GM18508 (cell line): ENCODE measurements around the gene EPHA7.

ENCODE experiments used
- ATAC-seq: cut with Tn5 transposase; IDR thresholded peaks from one replicate; pipeline ENCODE4 v1.9.1; 2021; ENCODE audit warnings: moderate number of reproducible peaks; ENCODE audit not compliant: insufficient read depth, unreplicated experiment

EPHA7 gene

DNA sequence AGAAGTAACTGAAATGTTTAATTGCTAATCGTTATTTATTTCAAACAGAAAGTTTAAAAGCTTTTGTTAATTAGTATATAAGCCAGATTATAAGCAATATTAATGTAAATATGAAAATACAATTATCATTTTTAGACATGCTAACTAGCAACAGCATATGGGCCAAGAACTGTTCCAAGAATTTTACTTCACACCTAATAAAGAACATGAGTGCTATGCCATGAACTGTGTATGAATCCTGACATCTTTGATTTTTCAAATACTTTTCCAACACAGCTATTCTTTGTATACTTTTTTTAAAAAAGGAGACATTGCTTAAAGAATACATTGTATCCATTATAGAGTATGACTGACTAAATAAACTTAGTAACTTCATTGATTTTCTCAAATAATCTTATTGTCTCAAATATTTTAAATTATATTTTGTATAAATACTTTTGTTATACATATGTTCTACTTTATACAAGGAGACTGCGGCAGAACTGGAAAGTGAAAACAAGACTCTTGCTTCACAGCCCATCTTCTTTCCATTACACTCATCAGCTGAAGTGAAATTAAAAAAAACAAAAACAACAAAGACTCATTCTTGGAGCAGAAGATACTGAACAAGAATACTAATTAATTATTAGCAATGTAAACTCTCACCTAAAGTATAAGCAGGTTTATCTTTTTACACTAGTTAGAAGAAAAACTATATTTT lies 89.9 kb downstream of the EPHA7 start:
- ATAC-seq = no peak

DNA sequence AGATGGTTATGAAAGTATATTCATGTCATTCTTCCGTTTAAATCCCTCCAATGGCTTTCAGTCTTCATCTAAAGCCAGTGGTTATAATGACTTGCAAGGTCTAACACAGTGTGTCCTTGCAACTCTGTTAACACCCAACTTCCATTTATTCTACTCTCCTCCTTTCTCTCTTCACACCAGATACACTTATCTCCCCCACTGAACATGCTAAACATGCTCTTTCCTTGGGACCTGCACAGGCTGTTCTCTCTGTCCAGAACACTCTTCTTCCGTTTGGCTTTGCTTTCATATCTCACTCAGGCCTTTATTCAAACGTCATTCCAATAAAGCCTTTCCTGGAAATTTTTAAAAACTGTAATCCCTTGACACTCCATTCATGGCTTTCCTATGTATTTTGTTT lies 91.5 kb downstream of the EPHA7 start:
- ATAC-seq = no peak

DNA sequence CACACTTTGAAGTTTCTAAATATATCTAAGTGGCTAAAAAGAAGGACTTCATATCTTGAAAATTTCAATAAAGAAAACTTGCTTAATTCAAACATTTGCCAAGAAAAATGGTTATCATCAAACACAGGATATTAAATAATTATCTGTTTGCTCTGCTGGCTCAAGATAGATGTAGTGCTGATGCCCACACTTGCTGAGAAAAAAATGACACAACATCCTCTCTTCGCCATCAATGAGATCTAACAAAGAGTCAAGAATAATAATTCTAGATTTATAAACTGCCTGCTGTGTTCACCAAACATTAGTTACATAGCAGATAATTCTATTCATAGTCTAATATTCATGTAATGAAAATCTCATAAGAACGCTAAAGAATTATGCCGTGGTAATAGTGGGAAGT lies 93.6 kb downstream of the EPHA7 start:
- no peak for ATAC-seq

DNA sequence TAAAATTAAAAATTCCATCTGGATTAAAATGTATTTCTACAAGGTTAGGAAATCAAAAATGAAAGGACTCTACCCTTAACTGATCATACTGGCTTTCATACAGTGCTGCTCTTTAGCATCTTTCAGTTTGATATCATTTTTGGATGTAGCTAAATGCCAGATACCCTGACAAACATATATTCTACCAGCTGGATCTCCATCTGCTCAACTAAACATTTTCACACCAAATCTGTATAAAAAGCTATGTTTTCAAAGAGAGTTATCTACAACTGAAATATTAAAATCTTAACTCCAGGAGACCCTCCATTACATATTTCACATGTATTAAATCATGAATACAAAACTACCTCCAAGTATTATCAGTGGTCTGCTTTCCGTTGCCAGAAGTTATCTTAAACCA lies 95.7 kb downstream of the EPHA7 start:
- ATAC-seq = no peak

DNA sequence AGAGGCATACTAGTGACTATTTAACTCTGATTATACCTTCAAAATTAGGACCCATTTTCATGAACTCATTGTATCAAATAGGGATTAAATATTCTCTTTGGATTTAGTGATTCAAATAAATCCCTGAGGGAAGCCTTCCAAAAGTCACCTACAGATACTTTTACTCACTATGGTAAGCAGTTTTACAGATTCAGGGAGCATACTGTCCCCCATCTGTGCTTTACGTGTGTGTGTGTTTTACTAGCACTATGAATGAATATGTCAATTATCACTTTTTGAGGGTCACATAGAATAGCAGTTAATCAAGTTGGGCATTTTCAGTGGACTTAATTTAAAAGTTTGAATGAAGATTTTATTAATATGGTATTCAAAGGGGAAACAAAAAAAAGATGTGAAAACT lies 96.7 kb downstream of the EPHA7 start:
- ATAC-seq = no peak

DNA sequence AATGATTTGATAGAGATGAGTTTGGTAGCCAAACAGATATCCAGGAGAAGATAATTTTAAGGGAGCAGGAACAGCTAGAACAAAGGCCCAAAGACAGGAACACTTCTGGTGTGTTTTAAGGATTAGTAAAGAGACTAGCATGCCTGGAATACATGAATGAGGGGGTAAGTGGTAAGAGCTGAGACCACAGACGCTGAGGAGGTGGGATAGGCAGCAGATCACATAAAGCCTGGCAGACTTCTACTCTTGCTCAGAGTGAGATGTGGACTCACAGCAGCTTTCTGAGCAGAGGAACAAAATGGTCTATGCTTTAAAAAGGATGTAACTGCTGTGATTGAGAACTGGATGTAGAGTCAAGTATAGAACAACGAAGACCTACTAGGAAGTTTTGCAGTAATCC lies 100.1 kb downstream of the EPHA7 start:
- no peak for ATAC-seq

DNA sequence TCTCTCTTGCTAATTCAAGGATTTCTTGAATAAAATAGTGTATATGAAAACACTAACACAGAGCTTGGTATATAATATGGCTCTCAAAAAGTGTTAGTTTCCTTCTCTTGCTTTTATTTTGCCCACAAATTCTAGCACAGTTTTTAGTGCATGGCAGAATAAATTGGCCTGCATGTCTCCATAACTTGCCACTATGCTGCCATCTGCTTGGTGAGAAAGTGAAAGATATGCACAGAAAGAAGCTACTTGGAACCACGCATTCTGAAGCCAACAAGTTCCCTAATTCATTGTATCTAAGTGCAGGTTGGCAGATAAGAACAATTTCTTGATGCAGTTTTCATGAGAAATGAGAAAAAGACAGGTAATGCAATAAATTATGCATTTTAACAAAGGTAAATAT lies 101.2 kb downstream of the EPHA7 start:
- no peak for ATAC-seq

DNA sequence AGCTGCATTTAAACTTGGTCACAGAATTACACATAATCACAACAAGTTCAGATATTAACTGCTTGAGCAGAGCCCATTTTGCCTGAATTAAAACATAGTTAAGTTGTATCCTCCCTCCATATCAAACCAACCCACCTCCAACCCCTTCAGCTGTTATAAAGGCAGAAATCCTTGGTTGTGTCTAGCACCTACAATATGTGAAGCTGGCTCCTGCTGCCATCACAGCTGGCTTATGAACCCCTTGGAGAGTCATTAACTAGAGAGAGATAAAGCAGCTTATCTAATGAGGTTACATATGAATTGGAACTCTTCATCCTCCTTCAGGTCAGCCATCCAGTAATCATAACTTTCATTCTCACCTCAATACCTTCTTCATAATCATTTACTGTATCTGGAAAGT lies 101.8 kb downstream of the EPHA7 start:
- ATAC-seq = no peak

DNA sequence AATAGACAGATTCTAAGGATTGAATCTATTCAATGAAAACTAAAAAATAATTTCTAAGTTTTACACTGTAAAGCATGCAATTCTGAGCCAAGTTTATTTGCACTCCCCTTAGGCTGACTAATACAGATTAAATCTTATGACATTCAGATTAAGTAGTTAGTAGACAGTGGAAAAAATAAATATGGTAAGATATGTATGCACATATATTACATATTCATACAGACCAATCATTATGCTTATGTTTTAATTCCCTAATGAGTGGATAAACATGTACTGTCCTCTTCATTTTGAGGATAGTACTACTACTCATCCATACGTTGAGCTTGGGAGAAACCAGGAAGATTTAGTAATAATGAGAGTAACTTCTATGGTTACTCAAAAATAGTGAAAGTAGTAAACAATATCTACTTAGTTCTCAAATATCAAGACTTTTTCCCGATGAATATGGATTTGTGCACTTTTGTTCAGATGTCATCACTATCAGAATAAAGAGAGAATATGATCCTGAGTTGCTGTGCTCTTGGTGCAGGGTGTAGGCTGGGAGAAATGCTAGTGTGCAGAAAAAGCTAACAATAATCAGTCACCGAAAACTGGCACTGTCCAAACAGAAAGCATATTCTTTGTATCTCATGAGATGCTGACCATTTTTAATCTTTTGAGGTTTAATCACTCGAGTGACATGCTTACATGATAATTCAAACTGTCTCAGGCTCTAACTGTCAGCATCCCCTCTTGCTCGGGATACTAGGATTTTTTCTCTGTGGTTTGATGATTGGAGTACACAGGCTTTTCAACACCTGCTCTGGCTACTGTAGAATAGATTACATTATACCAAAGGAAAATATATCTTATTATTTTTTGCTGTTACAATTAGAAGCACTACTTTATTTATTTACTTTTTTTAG lies 111.6 kb downstream of the EPHA7 start:
- no peak for ATAC-seq

DNA sequence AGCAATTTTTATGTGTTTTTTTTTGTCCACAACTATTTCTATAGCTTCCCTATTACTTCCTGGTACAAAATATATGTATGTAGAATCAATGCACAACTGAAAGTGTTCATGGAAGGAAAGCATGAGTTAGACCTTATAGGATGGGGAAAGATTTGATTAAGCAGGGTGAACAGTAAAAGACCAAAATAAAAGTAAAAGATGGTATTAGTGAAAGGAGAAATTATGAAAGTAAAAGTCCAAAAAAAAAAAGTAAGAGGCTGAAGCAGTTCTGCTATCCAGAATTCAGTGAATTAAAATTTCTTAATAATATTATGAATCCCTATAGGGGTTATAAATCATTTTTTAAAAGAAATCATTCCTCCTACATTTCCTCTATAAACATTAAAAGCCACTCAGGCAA lies 114.3 kb downstream of the EPHA7 start:
- no peak for ATAC-seq

DNA sequence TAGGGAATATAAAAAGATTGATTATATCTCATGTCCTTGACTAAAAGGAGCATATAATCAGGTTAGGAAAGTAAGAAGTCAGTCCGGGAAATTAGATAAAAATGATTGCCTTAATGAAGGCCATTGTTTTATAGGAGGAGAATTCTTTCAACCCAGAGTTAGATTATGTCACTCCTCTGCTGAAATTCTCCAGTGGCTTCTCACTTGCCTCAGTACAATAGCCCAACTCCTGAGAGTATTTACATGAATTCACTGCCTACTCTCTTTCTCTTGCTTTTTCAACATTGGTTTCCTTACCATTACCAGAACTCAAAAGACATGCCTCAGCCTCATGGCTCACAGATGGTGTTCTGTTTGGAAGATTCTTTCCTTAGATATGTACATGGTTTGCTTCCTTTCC lies 114.9 kb downstream of the EPHA7 start:
- no peak for ATAC-seq

DNA sequence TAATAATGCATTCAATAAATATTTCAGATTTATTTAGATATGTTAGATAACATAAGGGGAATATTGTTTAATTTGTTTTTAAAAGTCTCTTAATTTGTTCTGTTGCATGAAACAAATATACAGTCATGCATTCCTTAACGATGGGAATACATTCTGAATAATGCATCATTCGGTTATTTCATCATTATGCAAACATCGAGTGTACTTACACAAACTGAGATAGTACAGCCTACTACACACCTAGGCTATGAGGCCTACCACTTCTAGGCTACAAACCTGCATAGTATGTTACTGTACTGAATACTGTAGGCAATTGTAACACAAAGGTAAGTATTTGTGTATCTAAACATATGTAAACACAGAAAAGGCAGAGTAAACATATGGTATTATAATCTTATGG lies 118.7 kb downstream of the EPHA7 start:
- no peak for ATAC-seq

DNA sequence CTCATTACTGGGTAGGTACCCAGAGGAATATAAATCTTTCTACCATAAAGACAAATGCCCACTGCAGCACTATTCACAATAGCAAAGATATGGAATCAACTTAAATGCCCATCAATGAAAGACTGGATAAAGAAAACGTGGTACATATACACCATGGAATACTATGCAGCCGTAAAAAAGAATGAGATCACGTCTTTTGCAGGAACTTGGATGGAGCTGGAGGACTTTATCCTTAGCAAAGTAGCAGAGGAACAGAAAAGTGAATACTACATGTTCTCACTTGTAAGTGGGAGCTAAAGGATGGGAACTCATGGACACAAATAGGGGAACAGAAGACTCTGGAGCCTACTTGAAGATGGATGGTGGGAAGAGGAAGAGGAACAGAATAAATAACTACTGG lies 119.7 kb downstream of the EPHA7 start:
- ATAC-seq = no peak

DNA sequence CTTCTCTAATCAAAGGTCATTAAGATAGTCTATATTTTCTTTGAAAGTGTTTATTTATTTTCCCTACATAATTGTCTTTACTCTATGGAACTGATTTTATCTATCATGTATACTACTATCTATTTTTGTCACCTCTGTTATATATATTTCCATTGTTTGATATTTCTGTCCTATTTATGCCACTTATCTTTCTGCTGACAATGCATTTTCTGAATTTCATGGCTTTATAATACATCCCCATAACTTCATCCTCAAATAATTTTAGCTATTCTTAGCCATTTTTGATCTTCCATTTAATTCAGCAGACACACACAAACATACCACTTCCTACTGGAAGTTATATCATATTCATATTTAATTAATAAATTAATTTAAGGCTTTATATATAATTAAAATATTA lies 123.7 kb downstream of the EPHA7 start:
- no peak for ATAC-seq

DNA sequence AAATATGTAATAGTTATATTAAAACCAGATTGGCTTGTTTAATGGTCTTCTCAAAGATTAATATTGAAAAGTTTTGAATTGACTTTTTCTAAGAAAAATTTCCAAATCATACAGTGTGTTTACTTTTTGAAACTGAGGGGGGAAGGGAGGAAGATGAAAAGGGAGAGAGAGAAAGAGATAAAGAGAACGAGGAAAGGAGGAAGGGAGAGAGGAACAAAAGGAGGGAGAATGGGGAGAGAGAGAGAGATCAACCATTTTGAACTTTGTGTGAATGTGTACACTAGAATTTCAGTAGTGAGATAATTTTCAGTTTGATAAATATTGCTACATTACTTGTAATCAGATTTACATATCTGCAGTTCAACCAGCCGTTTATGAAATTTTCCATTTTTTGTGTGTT lies 124.5 kb downstream of the EPHA7 start:
- ATAC-seq = no peak

DNA sequence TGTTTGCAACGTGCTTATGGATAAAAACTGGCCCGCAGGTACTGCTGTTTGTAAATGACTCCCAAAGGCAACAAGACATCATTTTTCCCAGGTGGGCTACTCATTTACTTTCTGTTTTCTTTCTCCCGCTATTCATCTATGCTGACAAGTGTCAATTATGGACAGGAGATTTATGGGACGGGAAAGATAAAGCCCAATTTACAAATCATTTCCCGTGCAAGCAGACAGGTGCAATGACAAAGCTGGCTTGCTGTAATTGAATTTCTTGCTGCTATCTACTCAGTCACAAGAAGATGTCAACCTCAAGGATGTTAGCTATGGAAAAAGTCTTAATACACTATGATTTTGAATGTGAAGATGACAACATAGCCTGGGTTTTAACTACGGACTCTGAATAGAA lies 125.5 kb downstream of the EPHA7 start:
- ATAC-seq = no peak

DNA sequence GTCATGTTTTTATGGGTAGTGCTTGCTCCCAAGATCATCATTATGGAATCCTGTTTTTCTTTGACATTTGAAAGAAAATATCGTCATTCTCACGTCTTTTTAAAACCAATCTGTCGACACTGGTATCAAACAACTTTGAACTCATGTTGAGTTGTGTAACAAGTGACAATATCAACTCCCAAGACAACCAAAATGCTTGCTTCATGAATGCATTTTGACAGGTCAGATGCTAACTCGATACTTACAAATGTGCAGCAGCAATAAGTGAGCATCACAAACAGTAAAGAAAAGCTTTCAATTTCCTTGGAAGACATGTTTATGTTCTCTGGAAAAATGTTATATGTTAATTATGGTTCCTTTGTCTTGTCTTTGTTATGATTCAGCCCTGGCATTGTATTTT lies 125.9 kb downstream of the EPHA7 start:
- ATAC-seq = no peak

DNA sequence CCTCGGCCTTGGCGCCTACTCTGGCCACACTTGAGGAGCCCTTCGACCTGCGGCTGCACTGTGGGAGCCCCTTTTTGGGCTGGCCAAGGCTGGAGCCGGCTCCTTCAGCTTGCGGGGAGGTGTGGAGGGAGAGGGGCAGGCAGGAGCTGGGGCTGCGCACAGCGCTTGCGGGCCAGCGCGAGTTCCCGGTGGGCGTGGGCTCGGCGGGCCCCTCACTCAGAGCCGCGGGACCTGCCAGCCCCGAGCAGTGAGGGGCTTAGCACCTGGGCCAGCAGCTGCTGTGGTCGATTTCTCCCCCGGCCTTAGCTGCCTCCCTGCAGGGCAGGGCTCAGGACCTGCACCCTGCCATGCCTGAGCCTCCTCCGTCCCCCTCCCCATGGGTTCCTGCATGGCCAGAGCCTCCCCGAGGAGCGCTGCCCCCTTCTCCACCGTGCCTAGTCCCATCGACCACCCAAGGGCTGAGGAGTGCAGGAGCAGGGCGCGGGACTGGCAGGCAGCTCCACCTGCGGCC lies 136.8 kb downstream of the EPHA7 start:
- ATAC-seq = no peak

DNA sequence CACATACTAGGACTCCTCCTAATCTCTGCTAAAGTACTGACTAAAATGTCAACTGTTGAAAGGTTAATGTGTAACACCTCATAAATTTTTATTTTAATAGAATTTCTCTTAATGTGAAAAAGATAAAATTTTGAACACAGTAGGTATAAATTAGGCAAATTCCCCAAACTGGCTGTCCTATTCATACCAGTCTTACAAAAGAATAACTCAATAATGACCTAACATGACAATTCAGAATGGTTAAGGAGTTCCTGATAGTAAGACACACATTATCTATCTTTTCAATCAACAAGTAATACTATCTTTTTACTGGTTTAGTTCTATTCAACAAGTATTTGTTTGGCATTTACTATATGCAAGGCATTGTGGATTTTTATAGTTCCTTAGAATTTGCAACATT lies 141.1 kb downstream of the EPHA7 start:
- ATAC-seq = no peak

DNA sequence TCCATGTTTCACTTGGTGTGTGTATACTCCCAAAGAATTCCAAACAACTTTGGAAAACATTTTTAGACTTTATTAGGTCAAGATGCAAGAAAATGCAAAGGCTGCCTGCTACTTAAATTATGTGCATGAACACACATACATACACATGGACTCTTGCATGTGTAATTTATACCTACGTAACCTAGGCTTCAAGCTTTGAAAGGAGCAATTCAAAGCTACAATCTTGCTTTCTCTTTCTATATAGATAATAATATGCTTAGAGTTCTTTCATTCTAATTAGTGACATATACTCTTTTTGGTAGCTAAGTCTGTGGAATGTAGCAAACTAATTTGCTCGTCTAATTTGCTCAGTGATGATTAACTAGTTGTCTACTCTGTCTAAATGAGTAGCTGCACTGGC lies 146.5 kb downstream of the EPHA7 start:
- no peak for ATAC-seq

DNA sequence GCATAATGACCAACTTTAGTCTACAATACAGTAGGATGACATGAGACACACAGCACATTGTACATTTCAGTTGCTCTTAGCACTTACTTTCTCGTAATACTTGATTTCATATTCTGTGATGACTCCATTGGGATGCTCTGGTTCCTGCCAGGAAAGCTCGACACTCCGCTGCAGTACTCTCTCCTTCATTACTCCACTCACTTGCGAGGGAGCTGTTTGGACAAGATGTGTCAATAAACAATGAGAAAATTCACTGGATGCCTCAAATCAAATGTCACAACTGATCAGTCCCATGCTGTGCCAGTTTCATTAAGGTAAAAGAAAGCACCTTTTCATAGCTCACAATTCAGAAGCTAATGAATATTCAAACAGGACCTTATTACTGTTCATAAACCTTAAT lies 147.1 kb downstream of the EPHA7 start:
- ATAC-seq = no peak
